Right lung (tissue), 5 donors: ENCODE measurements around the gene SYT6. TPM values are rescaled to one million over a fixed set of nuclear protein-coding genes. Genes with fewer than 3 reads are reported as not detected.
"Not testable (repeated sequence)": the region's sequence is repeated elsewhere in the genome, so short reads cannot be mapped to it uniquely, and the experiment has no call there.

Experiments
- DNase-seq, 2 donors: peaks; one replicate each; pipeline ENCODE4 v3.0.0-alpha.2; 2013
- polyA plus RNA-seq, 5 donors: library from polyadenylated mRNA; unstranded; fragments of 120-200 nt; gene quantifications; one replicate each; pipeline versions ENCODE4 v1.2.1 to v1.2.3, GENCODE V29; 2013; ENCODE audit warnings: inconsistent platforms in 1 of 5, low replicate concordance in 1 of 5; ENCODE audit not compliant: insufficient read length in 5 of 5, insufficient read depth in 1 of 5

Gene SYT6
- polyA plus RNA-seq, 5 donors, result 9.3 to 16.5 (median 12.5) TPM

- DNase-seq, result no peak
These were observed 78.0 kb downstream of the SYT6 start for GRCh38 chr1:114075546-114076242.

- no peak for DNase-seq
These were observed 78.6 kb downstream of the SYT6 start for GRCh38 chr1:114075105-114075504.

DNA sequence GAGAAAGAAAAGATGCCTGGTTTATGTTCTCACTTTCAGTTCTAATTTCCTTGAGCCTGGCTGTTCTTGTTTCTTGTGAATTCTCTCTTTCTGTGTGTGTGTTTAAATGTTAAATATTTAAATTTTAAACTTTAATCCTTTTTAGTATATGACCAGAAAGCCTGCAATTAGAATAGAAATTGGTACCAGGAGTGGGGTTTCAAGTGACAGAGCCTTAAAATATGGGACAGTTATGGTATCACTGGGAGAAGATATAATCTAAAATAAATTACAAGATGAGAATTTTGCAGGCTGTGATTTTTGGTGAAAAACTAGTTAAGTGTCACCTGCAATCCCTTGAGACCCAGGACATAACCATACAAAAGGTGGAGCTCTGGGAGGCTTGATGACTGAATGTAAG lies 81.4 kb downstream of the SYT6 start:
- no peak for DNase-seq

DNA sequence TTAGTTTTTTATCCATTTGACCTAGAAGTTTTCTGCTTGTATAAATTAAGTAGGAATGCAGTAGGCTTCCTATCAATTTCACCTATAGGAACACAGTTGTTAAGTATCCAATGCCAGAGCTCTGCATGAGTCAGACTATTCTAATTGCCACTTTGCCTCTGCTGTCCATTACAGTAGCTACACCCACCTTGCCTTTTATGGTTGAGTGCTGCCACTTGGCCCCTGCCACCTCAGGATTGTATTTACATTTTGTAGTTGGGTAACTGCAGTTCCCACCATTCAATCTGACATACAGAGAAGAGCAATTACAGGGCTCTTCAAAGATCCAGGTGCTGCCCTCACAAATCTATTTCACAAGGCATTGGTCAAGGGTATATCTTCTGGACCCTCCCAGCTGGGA lies 83.9 kb downstream of the SYT6 start:
- not testable (repeated sequence) for DNase-seq

GRCh38 chr1:114068684-114069083 lies 85.0 kb downstream of the SYT6 start:
- not testable (repeated sequence) for DNase-seq

GRCh38 chr1:114065671-114066070 lies 88.0 kb downstream of the SYT6 start:
- not testable (repeated sequence) for DNase-seq

DNA sequence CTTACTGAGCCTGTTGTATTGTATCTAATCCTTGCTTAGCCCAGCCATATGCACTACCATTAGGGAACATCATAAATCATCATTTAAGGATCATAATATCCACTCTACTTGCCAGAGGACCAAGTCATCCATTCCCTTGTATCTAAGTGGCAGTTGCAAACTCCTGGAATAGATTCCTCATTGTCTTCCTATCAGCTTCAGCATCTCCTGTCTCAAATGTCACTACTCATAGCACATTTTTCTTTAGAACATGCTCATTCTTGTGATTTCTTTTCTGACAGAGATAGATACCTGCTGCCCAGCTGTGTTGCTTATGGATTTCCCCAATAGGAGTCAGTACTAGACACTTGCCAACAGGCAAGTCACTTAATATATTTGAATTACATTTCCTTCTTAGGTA lies 90.1 kb downstream of the SYT6 start:
- DNase-seq, result no peak

DNA sequence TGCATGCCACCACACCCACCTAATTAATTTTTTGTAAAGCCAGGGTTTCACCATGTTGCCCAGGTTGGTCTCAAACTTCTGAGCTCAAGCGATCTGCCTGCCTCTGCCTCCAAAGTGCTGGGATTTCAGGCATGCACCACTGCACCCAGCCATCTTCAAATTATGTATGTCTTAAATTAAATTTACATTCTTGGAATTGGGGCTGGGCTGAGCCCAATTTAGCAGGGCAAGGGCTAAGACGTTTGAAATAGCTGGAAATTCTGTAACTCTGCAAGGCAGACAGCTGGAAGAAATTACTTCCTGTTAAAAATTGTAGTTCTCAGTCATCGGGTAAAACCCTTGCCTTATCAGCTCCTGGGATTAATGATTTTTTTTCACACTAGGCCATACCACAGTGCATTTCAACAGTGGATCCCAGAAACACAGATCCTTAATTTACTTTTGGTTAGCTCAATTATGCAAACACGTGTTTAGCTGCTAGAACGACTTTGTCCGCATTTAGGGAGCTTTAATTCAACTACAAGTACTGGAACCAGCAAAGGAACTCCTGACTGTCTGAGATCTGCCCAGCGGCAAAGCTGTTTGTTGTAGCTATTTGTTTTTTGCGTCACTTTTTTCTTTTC lies 91.1 kb downstream of the SYT6 start:
- no peak for DNase-seq

DNA sequence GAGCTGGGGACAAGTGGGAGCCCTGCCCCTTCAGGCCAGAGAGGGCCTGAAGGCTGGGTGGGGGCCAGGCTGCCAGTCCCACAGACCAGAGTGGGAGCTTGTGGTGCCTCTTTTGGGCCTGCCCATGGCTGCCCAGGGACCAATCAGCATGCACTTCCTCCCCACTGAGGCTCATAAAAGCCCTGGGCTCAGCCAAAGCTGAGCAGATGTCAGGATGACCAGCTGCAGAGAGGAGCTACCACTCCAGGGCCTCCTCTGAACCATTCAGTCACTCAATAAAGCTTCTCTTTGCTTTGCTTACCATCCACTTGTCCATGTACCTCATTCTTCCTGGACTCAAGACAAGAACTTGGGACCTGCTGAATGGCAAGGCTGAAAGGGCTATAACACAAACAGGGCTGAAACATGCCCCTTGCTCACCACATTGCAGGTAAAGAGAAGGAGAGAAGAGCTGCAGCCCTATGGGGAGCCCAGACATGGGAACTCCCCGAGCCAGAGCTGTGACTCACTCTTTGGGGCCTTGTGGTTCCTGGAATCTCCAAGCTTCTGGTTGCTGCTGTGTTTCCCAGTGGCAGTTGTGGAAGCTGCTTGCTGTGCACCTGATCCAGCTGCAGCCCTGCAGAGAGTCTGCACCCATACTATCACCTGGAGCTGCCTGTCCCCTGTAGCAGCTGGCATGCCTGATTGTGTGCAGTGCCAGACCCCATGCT lies 92.4 kb downstream of the SYT6 start:
- DNase-seq, result no peak

DNA sequence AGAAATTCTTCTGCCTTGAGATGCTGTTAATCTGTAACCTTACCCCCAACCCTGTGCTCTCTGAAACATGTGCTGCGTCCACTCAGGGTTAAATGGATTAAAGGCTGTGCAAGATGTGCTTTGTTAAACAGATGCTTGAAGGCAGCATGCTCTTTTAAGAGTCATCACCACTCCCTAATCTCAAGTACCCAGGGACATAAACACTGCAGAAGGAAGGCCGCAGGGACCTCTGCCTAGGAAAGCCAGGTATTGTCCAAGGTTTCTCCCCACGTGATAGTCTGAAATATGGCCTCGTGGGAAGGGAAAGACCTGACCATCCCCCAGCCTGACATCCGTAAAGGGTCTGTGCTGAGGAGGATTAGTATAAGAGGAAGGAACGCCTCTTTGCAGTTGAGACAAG lies 95.4 kb downstream of the SYT6 start:
- DNase-seq, result not testable (repeated sequence)

GRCh38 chr1:114054148-114054547 lies 99.5 kb downstream of the SYT6 start:
- DNase-seq, result no peak

- DNase-seq, result no peak
These were observed 105.4 kb downstream of the SYT6 start for GRCh38 chr1:114048232-114048631.

GRCh38 chr1:114043548-114043947 lies 110.1 kb downstream of the SYT6 start:
- no peak for DNase-seq

- no peak for DNase-seq
These were observed 110.6 kb downstream of the SYT6 start for GRCh38 chr1:114043054-114043453.

GRCh38 chr1:114040273-114041015 lies 113.2 kb downstream of the SYT6 start:
- DNase-seq, result no peak

Other genes starting within 250 kb of the SYT6 start
- 10 to 100 TPM; 46.4 to 65.5 (median 49.8) TPM for gene AP4B1, start 249.1 kb downstream of the SYT6 start, polyA plus RNA-seq
- 10 to 100 TPM in 4 of 5 donors, 1 to 10 TPM in 1; 9.4 to 11.4 (median 10.3) TPM for gene DCLRE1B, start 248.5 kb downstream of the SYT6 start, polyA plus RNA-seq
- gene HIPK1, start 224.5 kb downstream of the SYT6 start, polyA plus RNA-seq, result 10 to 100 TPM; 35.9 to 45.7 (median 42.1) TPM
- gene OLFML3, start 174.4 kb downstream of the SYT6 start, polyA plus RNA-seq, result 100 to 1,000 TPM; 251 to 302 (median 269) TPM